ENCODE data around the gene GRM8. TPM values are rescaled to one million over a fixed set of nuclear protein-coding genes. Genes with fewer than 3 reads are reported as not detected.

Gene GRM8
- polyA plus RNA-seq, 1 donor = 0.04 TPM

DNA sequence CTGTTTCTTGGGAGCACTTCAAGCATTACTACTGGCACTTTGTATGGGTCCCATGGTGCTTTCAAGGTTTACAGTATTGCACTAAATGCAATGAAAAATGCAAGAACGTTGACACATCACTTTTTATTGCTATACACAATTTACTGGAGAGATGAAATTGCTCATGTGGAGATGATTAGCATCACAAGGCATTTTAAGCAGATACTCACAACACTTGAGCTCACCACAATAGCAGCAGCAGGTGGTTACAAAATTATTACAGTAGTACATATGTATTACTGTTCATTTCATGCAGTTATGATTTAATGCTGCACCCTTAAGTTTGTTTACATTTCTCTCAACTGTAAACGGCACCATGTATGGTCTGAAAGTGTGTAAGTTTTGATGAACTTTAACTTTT is 537.7 kb downstream of the GRM8 start:
- Histone ChIP-seq H3K27ac (ENCODE audit: low read length) (no peak overlapping the region), H3K9me3 (ENCODE audit: control insufficient read depth, low read depth, low read length) (no peaks in the 10 kb centered on the region), H3K4me1 (ENCODE audit: control insufficient read depth, insufficient read depth, low read length) (no peaks in the 10 kb centered on the region), H3K36me3 (ENCODE audit: control insufficient read depth, insufficient read depth, low read length) (no peaks in the 10 kb centered on the region), H3K27me3 (ENCODE audit: control insufficient read depth, insufficient read depth, low read length) (no peaks in the 10 kb centered on the region), H3K4me3 (ENCODE audit: low read length) (no peak overlapping the region)
- no peak for DNase-seq
- WGBS (ENCODE audit: insufficient coverage, low lambda C conversion rate) = no CpG with 5 or more reads among the region's 2 CpGs

GRCh38 chr7:126702242-126703016 is 550.3 kb downstream of the GRM8 start:
- Histone ChIP-seq H3K4me3 (ENCODE audit: low read length) (no peak overlapping the region), H3K27me3 (ENCODE audit: control insufficient read depth, insufficient read depth, low read length) (no peaks in the 10 kb centered on the region), H3K36me3 (ENCODE audit: control insufficient read depth, insufficient read depth, low read length) (no peaks in the 10 kb centered on the region), H3K27ac (ENCODE audit: low read length) (no peak overlapping the region), H3K4me1 (ENCODE audit: control insufficient read depth, insufficient read depth, low read length) (no peaks in the 10 kb centered on the region), H3K9me3 (ENCODE audit: control insufficient read depth, low read depth, low read length) (no peaks in the 10 kb centered on the region)
- DNase-seq = no peak
- 83% methylated on average over 3 of the region's 7 CpGs for WGBS (ENCODE audit: insufficient coverage, low lambda C conversion rate)

- peak; percentile 6 to 7 for DNase-seq
- H3K27ac ChIP-seq (ENCODE audit: low read length) = no peak overlapping the region
- no peak overlapping the region for H3K4me3 ChIP-seq (ENCODE audit: low read length)
- no peaks in the 10 kb centered on the region for H3K36me3 ChIP-seq (ENCODE audit: control insufficient read depth, insufficient read depth, low read length)
- H3K4me1 ChIP-seq (ENCODE audit: control insufficient read depth, insufficient read depth, low read length) = no peaks in the 10 kb centered on the region
- no CpG with 5 or more reads among the region's 5 CpGs for WGBS (ENCODE audit: insufficient coverage, low lambda C conversion rate)
- H3K9me3 ChIP-seq (ENCODE audit: control insufficient read depth, low read depth, low read length) = no peaks in the 10 kb centered on the region
- no peaks in the 10 kb centered on the region for H3K27me3 ChIP-seq (ENCODE audit: control insufficient read depth, insufficient read depth, low read length)
Observed at GRCh38 chr7:126700807-126701604, 551.7 kb downstream of the GRM8 start.

DNA sequence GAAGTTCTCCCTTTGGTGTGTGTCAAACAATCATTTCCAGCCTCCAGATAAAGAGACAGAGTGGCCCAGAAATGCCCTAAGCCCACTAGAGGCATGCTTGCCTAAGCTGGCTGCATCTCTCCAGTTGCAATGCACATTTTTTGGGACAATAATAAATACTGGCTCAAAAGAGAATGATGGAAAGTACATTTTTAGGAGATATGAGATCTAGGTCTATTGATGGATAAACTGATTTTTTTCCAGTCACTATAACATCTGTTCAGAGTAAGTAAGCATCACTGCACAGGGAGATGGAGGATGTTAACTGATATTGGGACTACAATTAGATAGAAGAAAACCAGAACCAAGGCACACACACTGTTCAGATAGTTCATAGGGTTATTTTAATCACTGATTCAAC is 553.0 kb downstream of the GRM8 start:
- DNase-seq = no peak
- Histone ChIP-seq H3K9me3 (ENCODE audit: control insufficient read depth, low read depth, low read length) (no peaks in the 10 kb centered on the region), H3K4me1 (ENCODE audit: control insufficient read depth, insufficient read depth, low read length) (no peaks in the 10 kb centered on the region), H3K27ac (ENCODE audit: low read length) (no peak overlapping the region), H3K4me3 (ENCODE audit: low read length) (no peak overlapping the region), H3K36me3 (ENCODE audit: control insufficient read depth, insufficient read depth, low read length) (no peaks in the 10 kb centered on the region), H3K27me3 (ENCODE audit: control insufficient read depth, insufficient read depth, low read length) (no peaks in the 10 kb centered on the region)

GRCh38 chr7:126698909-126699308 is 553.8 kb downstream of the GRM8 start:
- no peak for DNase-seq
- Histone ChIP-seq H3K27ac (ENCODE audit: low read length) (no peak overlapping the region), H3K4me3 (ENCODE audit: low read length) (no peak overlapping the region), H3K27me3 (ENCODE audit: control insufficient read depth, insufficient read depth, low read length) (no peaks in the 10 kb centered on the region), H3K36me3 (ENCODE audit: control insufficient read depth, insufficient read depth, low read length) (no peaks in the 10 kb centered on the region), H3K9me3 (ENCODE audit: control insufficient read depth, low read depth, low read length) (no peaks in the 10 kb centered on the region), H3K4me1 (ENCODE audit: control insufficient read depth, insufficient read depth, low read length) (no peaks in the 10 kb centered on the region)
- no CpG with 5 or more reads among the region's 2 CpGs for WGBS (ENCODE audit: insufficient coverage, low lambda C conversion rate)

- no peaks in the 10 kb centered on the region for H3K9me3 ChIP-seq (ENCODE audit: control insufficient read depth, low read depth, low read length)
- no peak for DNase-seq
- no peaks in the 10 kb centered on the region for H3K36me3 ChIP-seq (ENCODE audit: control insufficient read depth, insufficient read depth, low read length)
Observed at GRCh38 chr7:126698446-126698845, 554.3 kb downstream of the GRM8 start.

DNA sequence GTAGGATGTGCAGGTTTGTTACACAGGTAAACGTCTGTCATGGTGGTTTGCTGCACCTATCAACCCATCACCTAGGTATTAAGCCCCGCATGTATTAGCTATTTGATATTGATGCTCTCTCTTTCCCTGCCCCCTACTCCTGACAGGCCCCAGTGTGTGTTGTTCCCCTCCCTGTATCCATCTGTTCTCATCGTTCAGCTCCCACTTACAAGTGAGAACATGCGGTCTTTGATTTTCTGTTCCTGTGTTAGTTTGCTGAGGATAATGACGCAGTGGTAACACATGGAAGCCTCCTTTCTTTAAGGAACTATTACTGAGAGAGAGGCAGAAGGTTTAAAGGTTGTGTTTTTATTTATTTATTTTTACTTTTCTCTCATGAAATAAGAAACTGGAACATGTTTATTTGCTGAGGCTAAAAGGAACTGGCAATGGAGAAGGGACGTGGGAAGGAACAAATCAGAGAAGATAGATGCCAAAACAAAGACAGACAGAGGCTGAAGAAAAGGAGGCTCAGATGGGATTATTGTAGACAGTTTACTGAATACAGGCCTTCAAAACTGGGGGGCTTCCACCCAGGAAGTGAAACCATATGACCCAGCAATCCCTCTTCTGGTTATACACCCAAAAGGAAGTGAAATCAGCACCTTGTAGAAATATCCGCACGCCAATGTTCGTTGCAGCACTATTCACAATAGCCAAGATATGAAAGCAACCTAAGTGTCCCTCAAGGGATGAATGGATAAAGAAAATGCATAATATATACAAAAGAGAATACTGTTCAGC is 556.3 kb downstream of the GRM8 start:
- DNase-seq = peak in 1 of 2 donors; percentile 2
- no peak overlapping the region for H3K27ac ChIP-seq (ENCODE audit: low read length)
- 91% methylated on average over 2 of the region's 9 CpGs for WGBS (ENCODE audit: insufficient coverage, low lambda C conversion rate)
- no peaks in the 10 kb centered on the region for H3K36me3 ChIP-seq (ENCODE audit: control insufficient read depth, insufficient read depth, low read length)
- no peaks in the 10 kb centered on the region for H3K4me1 ChIP-seq (ENCODE audit: control insufficient read depth, insufficient read depth, low read length)
- no peaks in the 10 kb centered on the region for H3K9me3 ChIP-seq (ENCODE audit: control insufficient read depth, low read depth, low read length)
- H3K27me3 ChIP-seq (ENCODE audit: control insufficient read depth, insufficient read depth, low read length) = no peaks in the 10 kb centered on the region
- H3K4me3 ChIP-seq (ENCODE audit: low read length) = no peak overlapping the region

More at GRCh38 chr7:126698446-126698845, 554.3 kb downstream of the GRM8 start:
- 75% methylated on average over 2 of the region's 2 CpGs for WGBS (ENCODE audit: insufficient coverage, low lambda C conversion rate)
- no peak overlapping the region for H3K4me3 ChIP-seq (ENCODE audit: low read length)
- H3K27me3 ChIP-seq (ENCODE audit: control insufficient read depth, insufficient read depth, low read length) = no peaks in the 10 kb centered on the region
- H3K4me1 ChIP-seq (ENCODE audit: control insufficient read depth, insufficient read depth, low read length) = no peaks in the 10 kb centered on the region
- no peak overlapping the region for H3K27ac ChIP-seq (ENCODE audit: low read length)

GRCh38 chr7:126690848-126691751 is 561.6 kb downstream of the GRM8 start:
- no CpG with 5 or more reads among the region's 11 CpGs for WGBS (ENCODE audit: insufficient coverage, low lambda C conversion rate)
- H3K36me3 ChIP-seq (ENCODE audit: control insufficient read depth, insufficient read depth, low read length) = no peaks in the 10 kb centered on the region
- no peak overlapping the region for H3K4me3 ChIP-seq (ENCODE audit: low read length)
- H3K9me3 ChIP-seq (ENCODE audit: control insufficient read depth, low read depth, low read length) = peaks cover 9% of the 10 kb centered on the region
- no peak overlapping the region for H3K27ac ChIP-seq (ENCODE audit: low read length)
- no peaks in the 10 kb centered on the region for H3K4me1 ChIP-seq (ENCODE audit: control insufficient read depth, insufficient read depth, low read length)
- no peak for DNase-seq
- H3K27me3 ChIP-seq (ENCODE audit: control insufficient read depth, insufficient read depth, low read length) = no peaks in the 10 kb centered on the region

DNA sequence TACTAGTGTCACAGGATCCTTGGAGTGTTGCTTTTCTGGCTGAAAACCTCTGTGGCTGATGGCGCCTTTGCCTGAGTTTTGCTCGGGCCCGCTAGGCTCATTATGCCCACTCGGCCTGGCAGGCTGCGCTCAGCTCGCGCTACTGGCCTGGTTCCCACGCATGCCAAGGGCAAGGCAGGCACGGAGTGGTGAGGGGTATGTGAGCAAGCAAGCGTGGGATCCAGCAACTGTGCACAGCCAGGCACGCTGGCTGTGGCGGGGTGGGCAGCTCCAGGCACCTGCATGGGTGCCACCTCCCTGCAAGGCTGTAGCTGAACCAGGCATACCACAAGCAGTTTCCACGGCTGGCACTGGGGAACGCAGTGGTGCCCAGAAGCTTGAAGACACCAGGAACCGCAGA is 562.6 kb downstream of the GRM8 start:
- H3K4me1 ChIP-seq (ENCODE audit: control insufficient read depth, insufficient read depth, low read length) = no peaks in the 10 kb centered on the region
- no peak for DNase-seq
- no CpG with 5 or more reads among the region's 15 CpGs for WGBS (ENCODE audit: insufficient coverage, low lambda C conversion rate)

More for the DNA sequence above, 562.6 kb downstream of the GRM8 start:
- Histone ChIP-seq H3K9me3 (ENCODE audit: control insufficient read depth, low read depth, low read length) (peaks cover 14% of the 10 kb centered on the region), H3K27ac (ENCODE audit: low read length) (no peak overlapping the region), H3K27me3 (ENCODE audit: control insufficient read depth, insufficient read depth, low read length) (no peaks in the 10 kb centered on the region), H3K4me3 (ENCODE audit: low read length) (no peak overlapping the region), H3K36me3 (ENCODE audit: control insufficient read depth, insufficient read depth, low read length) (no peaks in the 10 kb centered on the region)
